Testis (tissue), 3 donors: Measurements from ENCODE around the gene GNB4. TPM values are rescaled to one million over a fixed set of nuclear protein-coding genes. Genes with fewer than 3 reads are reported as not detected.

Experiments
- DNase-seq: peaks from one replicate; pipeline ENCODE4 v3.0.0-alpha.2; 2019
- H3K27ac ChIP-seq, 2 donors: fragments of 200-600 bp; sonication (generic); one replicate each; pipeline ENCODE4 v1.5.1; 2019
- H3K27me3 ChIP-seq: fragments of 200-600 bp; sonication (generic); one replicate; pipeline ENCODE4 v1.5.1; 2019
- H3K36me3 ChIP-seq: fragments of 200-600 bp; sonication (generic); one replicate; pipeline ENCODE4 v1.5.1; 2017; ENCODE audit warnings: low read depth; ENCODE audit errors: missing control alignments
- H3K4me1 ChIP-seq: fragments of 200-600 bp; sonication (generic); one replicate; pipeline ENCODE4 v1.5.1; 2019
- H3K4me3 ChIP-seq, 2 donors: fragments of 200-600 bp; sonication (generic); one replicate each; pipeline ENCODE4 v1.5.1; 2017 to 2019
- H3K9me3 ChIP-seq: fragments of 200-600 bp; sonication (generic); one replicate; pipeline ENCODE4 v1.5.1; 2017
- CTCF ChIP-seq, 3 experiments: fragments of 450-650 bp in 2 of 3; fragments of 200-600 bp in 1 of 3; sonication (generic) in 1 of 3; IDR thresholded peaks; one replicate each; pipeline ENCODE4 v1.5.1; 2016 to 2019; ENCODE audit warnings: antibody characterized with exemption in 3 of 3, mild to moderate bottlenecking in 2 of 3, moderate library complexity in 1 of 3
- POLR2A ChIP-seq: fragments of 450-650 bp; IDR thresholded peaks from one replicate; pipeline ENCODE4 v1.6.1; 2017; ENCODE audit warnings: antibody characterized with exemption, mild to moderate bottlenecking, moderate library complexity
- WGBS, 2 donors: methylation state at CpG; one replicate each; pipeline ENCODE4 v1.1.5; 2018; 5-methylcytosine and 5-hydroxymethylcytosine counted together
- intact Hi-C: fragments of 100-400 bp; cut with DNase I; formaldehyde crosslinking; loops from one replicate; pipeline ENCODE4 v1.15.1; 2023; ENCODE audit warnings: low total_unique reads
- polyA plus RNA-seq: library from polyadenylated mRNA; stranded (reverse); fragments of 350-450 nt; fragmentation: Illumina TruSeq; extraction: RNeasy Lipid Tissue Mini Kit (QIAGEN cat#74804); gene quantifications from one replicate; pipeline ENCODE4 v1.2.3, GENCODE V29; 2014; ENCODE audit warnings: low read depth, low replicate concordance; ENCODE audit not compliant: insufficient read depth
- total RNA-seq, 2 donors: library from RNA; depleted of rRNA; stranded (reverse); fragments of >200 nt; gene quantifications; one replicate each; pipeline ENCODE4 v1.2.3, GENCODE V29; 2016

Gene GNB4
- total and polyA plus RNA-seq, 3 donors from 2014 or later = 8.7 to 9.8 (median 9.5) TPM

- DNase-seq = no peak
- TF ChIP-seq POLR2A (no peak), CTCF (IDR thresholded peaks at IDR 0.05) (no peak)
- Histone ChIP-seq H3K4me1 (no peaks in the 10 kb centered on the region), H3K27me3 (no peaks in the 10 kb centered on the region), H3K4me3 (no peak overlapping the region), H3K27ac (no peak overlapping the region), H3K9me3 (no peaks in the 10 kb centered on the region), H3K36me3 (no peaks in the 10 kb centered on the region)
- WGBS, 2 donors = 83 to 85% methylated on average over 2 of the region's 2 CpGs
- intact Hi-C loops = no loop called here
Measured at GRCh38 chr3:179414804-179415203, 36.5 kb downstream of the GNB4 start.

- Histone ChIP-seq H3K36me3 (no peaks in the 10 kb centered on the region), H3K27me3 (no peaks in the 10 kb centered on the region), H3K4me1 (no peaks in the 10 kb centered on the region), H3K9me3 (no peaks in the 10 kb centered on the region), H3K4me3 (no peak overlapping the region), H3K27ac (no peak overlapping the region)
- intact Hi-C loops = no loop called here
- DNase-seq = no peak
- TF ChIP-seq POLR2A = no peak
- TF ChIP-seq CTCF (IDR thresholded peaks at IDR 0.05) = no peak
Measured at GRCh38 chr3:179410999-179411398, 40.3 kb downstream of the GNB4 start.

DNA sequence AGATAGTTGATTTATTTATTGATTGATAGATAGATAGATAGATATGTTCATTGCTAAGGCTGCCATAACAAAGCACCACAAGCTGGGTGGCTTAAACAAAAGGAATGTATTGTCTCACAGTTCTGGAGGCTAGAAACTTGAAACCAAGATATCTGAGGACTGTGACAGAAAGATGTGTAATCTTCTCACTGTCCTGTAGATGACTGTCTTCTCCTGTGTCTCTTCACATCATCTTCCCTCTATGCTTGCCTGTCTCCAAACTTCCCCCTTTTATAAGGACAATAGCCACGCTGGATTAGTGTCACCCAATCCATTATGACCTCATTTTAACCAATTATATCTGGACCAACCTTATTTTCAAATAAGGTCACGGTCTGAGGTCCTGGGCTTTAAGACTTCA lies 40.9 kb downstream of the GNB4 start:
- WGBS, 2 donors = 90 to 91% methylated on average over 2 of the region's 2 CpGs
- H3K4me1 ChIP-seq = no peaks in the 10 kb centered on the region

DNA sequence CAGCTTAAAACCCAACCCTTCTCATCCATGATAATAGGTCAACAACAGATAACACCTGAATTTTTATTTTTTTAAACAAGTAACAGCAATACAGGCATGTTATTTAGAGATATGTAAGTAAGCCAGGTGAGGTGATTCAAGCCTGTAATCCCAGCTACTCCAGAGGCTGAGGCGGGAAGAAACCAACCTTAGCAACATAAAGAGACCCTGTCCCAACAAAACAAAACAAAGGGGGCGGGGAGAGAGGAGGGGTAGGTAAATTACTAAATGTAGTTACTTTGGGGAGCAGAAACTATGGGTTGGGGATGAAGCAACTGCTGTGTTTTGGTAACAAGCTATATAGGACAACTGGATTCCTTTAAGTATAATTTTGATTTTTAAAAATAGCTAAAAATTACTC lies 47.0 kb downstream of the GNB4 start:
- WGBS, 2 donors = 92 to 97% methylated on average over 2 of the region's 2 CpGs
- Histone ChIP-seq H3K36me3 (no peaks in the 10 kb centered on the region), H3K4me1 (no peaks in the 10 kb centered on the region), H3K4me3 (no peak overlapping the region), H3K27ac (no peak overlapping the region), H3K9me3 (no peaks in the 10 kb centered on the region), H3K27me3 (no peaks in the 10 kb centered on the region)
- DNase-seq = no peak
- no peak for TF ChIP-seq POLR2A
- no peak for TF ChIP-seq CTCF (IDR thresholded peaks at IDR 0.05)
- intact Hi-C loops = no loop called here

More for the DNA sequence above, 40.9 kb downstream of the GNB4 start:
- DNase-seq = no peak
- no peaks in the 10 kb centered on the region for H3K9me3 ChIP-seq
- intact Hi-C loops = no loop called here
- H3K36me3 ChIP-seq = no peaks in the 10 kb centered on the region
- no peaks in the 10 kb centered on the region for H3K27me3 ChIP-seq
- no peak overlapping the region for H3K4me3 ChIP-seq
- TF ChIP-seq POLR2A (no peak), CTCF (IDR thresholded peaks at IDR 0.05) (no peak)
- H3K27ac ChIP-seq = no peak overlapping the region

DNA sequence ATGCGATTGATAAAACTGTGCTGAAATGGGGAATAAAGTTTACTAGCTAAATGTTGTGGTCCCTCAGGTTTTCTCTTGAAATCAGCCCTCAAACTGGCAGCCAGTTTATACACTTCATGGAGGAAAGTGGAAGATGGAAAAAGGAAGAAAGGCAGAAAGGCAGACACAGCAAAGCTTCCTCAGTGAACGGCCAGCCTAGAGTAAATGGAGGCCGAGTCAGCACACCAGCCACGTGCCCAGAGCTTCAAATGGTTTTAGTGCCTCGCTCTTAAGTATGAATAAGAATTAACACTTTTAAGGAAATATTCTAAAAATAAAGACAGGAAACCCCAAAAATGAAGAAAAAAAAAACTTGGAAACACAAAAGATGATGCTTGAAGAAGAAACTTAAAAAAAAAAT lies 48.3 kb downstream of the GNB4 start:
- 83 to 85% methylated on average over 5 of the region's 5 CpGs for WGBS, 2 donors
- intact Hi-C loops = no loop called here
- no peaks in the 10 kb centered on the region for H3K4me1 ChIP-seq
- H3K9me3 ChIP-seq = no peaks in the 10 kb centered on the region
- no peaks in the 10 kb centered on the region for H3K36me3 ChIP-seq
- DNase-seq = no peak
- TF ChIP-seq CTCF (IDR thresholded peaks at IDR 0.05) (no peak), POLR2A (no peak)
- H3K27me3 ChIP-seq = no peaks in the 10 kb centered on the region
- H3K27ac ChIP-seq = no peak overlapping the region
- H3K4me3 ChIP-seq = no peak overlapping the region
